Endometrium (tissue), 2 donors: ENCODE measurements around the gene HILPDA.
"Not testable (repeated sequence)": the region's sequence is repeated elsewhere in the genome, so short reads cannot be mapped to it uniquely, and the experiment has no call there.

ENCODE experiments used
- FAIRE-seq: peaks from 2 replicates; lab custom pipeline; 2012; peaks lifted over from hg19 to GRCh38; lab: Jason Lieb, UNC
- donor health status: control.
- donor health status: control.

HILPDA gene

GRCh38 chr7:128431754-128432153 lies 23.9 kb upstream of the HILPDA start:
- no peak for FAIRE-seq

- no peak for FAIRE-seq
Measured at GRCh38 chr7:128434413-128435326, 21.0 kb upstream of the HILPDA start.

- FAIRE-seq: no peak
Measured at GRCh38 chr7:128435327-128435686, 20.4 kb upstream of the HILPDA start.

- FAIRE-seq: no peak
Measured at GRCh38 chr7:128437426-128438332, 18.0 kb upstream of the HILPDA start.

- no peak for FAIRE-seq
Measured at GRCh38 chr7:128442356-128442755, 13.3 kb upstream of the HILPDA start.

GRCh38 chr7:128443831-128444600 lies 11.7 kb upstream of the HILPDA start:
- FAIRE-seq: no peak

GRCh38 chr7:128446306-128446705 lies 9.4 kb upstream of the HILPDA start:
- no peak for FAIRE-seq

GRCh38 chr7:128447941-128448564 lies 7.6 kb upstream of the HILPDA start:
- no peak for FAIRE-seq

- no peak for FAIRE-seq
Measured at GRCh38 chr7:128448751-128449302, 6.9 kb upstream of the HILPDA start.

GRCh38 chr7:128450409-128450808 lies 5.3 kb upstream of the HILPDA start:
- no peak for FAIRE-seq

- FAIRE-seq: no peak
Measured at GRCh38 chr7:128450913-128451312, 4.8 kb upstream of the HILPDA start.

GRCh38 chr7:128452552-128452951 lies 3.1 kb upstream of the HILPDA start:
- no peak for FAIRE-seq

GRCh38 chr7:128453836-128454804 lies 1.6 kb upstream of the HILPDA start:
- no peak for FAIRE-seq

GRCh38 chr7:128454808-128455542 lies 703 bp upstream of the HILPDA start:
- FAIRE-seq: no peak

- FAIRE-seq: no peak
Measured at GRCh38 chr7:128456255-128456725, 612 bp downstream of the HILPDA start.

- not testable (repeated sequence) for FAIRE-seq
Measured at GRCh38 chr7:128457385-128457784, 1.7 kb downstream of the HILPDA start.

- FAIRE-seq: no peak
Measured at GRCh38 chr7:128458956-128459355, 3.3 kb downstream of the HILPDA start.

GRCh38 chr7:128459394-128459878 lies 3.8 kb downstream of the HILPDA start:
- FAIRE-seq: no peak

GRCh38 chr7:128462460-128462859 lies 6.8 kb downstream of the HILPDA start:
- FAIRE-seq: no peak
